ENCODE data around the gene EYS. TPM values are rescaled to one million over a fixed set of nuclear protein-coding genes. Genes with fewer than 3 reads are reported as not detected.

The EYS gene
- total RNA-seq, 4 donors from 2014 or later = 0.12 to 1.4 (median 0.22) TPM

- no peak for ATAC-seq (ENCODE audit: low FRiP score)
- no peak for TF ChIP-seq CTCF (IDR thresholded peaks at IDR 0.05)
Observed at GRCh38 chr6:65170273-65170672, 536.8 kb downstream of the EYS start.

GRCh38 chr6:65161661-65162060 is 545.4 kb downstream of the EYS start:
- no peak for ATAC-seq (ENCODE audit: low FRiP score)
- no peak for TF ChIP-seq CTCF (IDR thresholded peaks at IDR 0.05)
- DNase-seq (ENCODE audit: low spot score) = no peak

More at GRCh38 chr6:65170273-65170672, 536.8 kb downstream of the EYS start:
- no peak for DNase-seq (ENCODE audit: low spot score)

- no peak for ATAC-seq (ENCODE audit: low FRiP score)
- no peak for TF ChIP-seq CTCF (IDR thresholded peaks at IDR 0.05)
Observed at GRCh38 chr6:65157025-65157424, 550.0 kb downstream of the EYS start.

GRCh38 chr6:65155083-65155482 is 551.9 kb downstream of the EYS start:
- TF ChIP-seq CTCF (IDR thresholded peaks at IDR 0.05) = no peak
- no peak for ATAC-seq (ENCODE audit: low FRiP score)
- DNase-seq (ENCODE audit: low spot score) = no peak

More at GRCh38 chr6:65157025-65157424, 550.0 kb downstream of the EYS start:
- no peak for DNase-seq (ENCODE audit: low spot score)

- TF ChIP-seq CTCF (IDR thresholded peaks at IDR 0.05) = no peak
- DNase-seq (ENCODE audit: low spot score) = no peak
- ATAC-seq (ENCODE audit: low FRiP score) = no peak
Observed at GRCh38 chr6:65149841-65150240, 557.2 kb downstream of the EYS start.

GRCh38 chr6:65148839-65149238 is 558.2 kb downstream of the EYS start:
- no peak for TF ChIP-seq CTCF (IDR thresholded peaks at IDR 0.05)
- ATAC-seq (ENCODE audit: low FRiP score) = no peak

GRCh38 chr6:65135567-65135966 is 571.5 kb downstream of the EYS start:
- no peak for DNase-seq (ENCODE audit: low spot score)
- TF ChIP-seq CTCF (IDR thresholded peaks at IDR 0.05) = no peak
- ATAC-seq (ENCODE audit: low FRiP score) = no peak

More at GRCh38 chr6:65148839-65149238, 558.2 kb downstream of the EYS start:
- DNase-seq (ENCODE audit: low spot score) = no peak

Measured in omental fat pad (tissue), 4 donors.